Measurements from ENCODE around the gene CERS3.

Gene CERS3
- total RNA-seq = 0.39 to 1.3 reads per million in 2 experiments

DNA sequence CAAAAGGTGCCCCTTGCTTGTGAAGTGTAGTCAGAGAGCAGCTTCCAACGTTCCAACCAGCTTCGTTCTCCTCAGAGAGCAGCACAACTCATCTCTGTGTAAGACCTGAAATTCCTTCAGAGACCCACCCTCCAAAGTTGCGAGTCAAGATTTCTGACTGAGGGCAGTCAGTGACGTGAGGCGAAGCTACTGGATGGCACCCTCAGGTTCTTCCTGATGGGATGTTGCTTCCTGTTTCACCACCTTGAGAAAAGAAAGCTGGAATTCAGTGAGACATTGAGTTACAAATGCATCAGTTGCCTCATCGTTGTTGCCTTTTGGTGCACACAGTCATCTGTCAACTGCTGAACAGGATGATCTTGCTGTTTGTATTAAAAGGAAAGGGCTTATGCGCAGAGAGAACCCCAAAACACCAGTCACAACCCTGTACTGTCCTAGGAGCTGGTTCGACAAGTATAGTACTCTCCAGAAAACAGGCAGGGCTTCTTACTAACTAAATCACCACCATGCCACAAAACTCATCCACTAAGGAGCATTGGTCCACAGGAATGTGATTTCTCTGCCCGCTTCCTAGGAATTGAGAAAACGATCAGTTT is at the start of gene CERS3:
Gene CERS3 (minus strand): TSS at position 118 of the 596 bp plus-strand sequence. CDS start 27,101 bp downstream, outside the sequence.
- no peak for DNase-seq (ENCODE audit: low read depth)

DNA sequence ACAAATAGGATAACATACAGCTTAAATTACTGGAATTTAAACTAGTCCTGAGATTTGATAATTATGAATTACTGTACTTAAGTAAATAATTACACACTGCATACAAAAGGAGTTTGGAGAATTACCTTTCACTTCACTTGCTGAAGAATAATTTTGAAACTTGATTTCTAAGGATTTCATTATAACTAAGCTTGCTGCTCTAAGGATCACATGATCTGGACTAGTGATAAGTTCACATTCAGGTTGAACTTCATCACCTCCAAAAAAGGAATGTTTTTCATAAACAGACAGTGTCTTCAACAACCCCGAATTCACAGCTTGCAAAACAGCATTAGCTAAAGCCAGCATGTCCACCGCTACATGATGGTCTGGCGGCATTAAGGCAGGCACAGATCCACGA is 44.8 kb upstream of the CERS3 start:
- DNase-seq (ENCODE audit: low read depth) = no peak

DNA sequence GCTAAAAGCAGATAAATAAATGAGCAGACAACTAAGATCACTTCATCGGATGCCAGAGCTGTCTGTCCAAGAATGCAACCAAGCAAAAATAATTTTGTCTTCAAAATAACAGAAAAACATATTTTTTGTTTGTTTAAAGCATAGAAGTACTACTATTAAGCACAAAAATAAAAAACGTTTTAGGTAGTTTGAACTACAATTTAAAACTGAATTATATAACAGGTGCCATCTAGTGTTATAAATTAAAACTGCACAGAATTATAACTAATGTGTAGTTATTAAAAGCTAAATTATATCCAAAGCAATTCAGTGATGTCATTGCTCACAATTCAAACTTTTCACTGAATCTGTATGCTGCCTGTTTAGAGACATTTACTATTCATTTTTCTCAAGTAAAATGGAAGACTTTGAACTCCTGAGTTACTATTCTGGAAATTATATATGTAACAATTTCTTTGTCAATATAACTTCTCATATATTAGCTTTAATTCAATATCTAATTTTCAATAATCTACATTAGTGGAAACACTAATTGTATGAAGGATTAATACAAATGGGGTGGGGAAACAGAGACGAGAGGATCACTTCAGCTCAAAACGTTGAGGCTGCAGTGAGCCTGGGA is 43.7 kb upstream of the CERS3 start:
- DNase-seq (ENCODE audit: low read depth) = no peak

GRCh38 chr15:100571592-100572167 is 42.9 kb upstream of the CERS3 start:
- DNase-seq (ENCODE audit: low read depth) = no peak

DNA sequence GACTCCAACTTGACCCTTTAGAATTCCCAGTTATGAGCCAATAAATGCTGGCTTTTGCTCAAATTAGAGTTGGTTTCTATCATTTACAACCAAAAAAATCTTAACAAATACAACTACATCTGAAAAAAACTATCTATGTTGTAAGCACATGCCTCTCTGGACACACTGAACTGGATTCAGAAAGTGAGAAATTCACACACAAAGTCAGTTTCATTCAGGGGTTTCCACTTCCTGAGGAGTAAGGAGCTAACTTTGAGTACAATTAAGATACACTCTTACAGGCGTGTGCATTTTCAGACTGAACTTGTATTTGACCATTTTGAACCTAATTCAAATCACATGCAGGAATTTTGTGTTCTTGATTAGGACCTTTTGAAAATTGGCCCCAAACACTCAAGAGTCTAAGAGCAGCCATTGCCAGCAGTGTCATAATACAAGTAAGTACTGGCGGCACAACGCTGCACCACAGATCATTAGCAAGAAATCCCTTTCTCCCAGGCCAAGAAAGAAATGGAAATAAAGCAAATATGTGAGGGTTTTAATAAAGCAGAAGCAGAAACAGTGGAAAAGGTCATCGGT is 42.1 kb upstream of the CERS3 start:
- no peak for DNase-seq (ENCODE audit: low read depth)

DNA sequence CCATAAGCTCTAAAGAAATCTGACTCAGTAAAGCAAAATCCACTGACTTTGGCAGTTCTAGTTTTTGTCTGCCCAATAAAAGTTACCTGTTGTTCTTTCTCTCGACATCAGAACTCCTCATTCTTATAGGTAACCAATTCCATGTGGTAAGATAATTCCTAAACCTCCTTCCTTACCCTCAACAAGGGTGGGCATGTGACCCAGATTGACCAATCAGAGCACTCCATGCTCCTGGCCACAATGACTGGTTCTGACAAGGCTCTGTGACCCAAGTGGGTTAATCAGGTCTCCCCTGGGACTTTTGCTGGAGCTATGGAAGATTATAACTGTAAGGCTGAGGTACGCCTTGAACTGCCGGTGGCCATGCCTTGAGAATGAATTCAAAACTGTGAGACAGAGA is 41.5 kb upstream of the CERS3 start:
- no peak for DNase-seq (ENCODE audit: low read depth)

DNA sequence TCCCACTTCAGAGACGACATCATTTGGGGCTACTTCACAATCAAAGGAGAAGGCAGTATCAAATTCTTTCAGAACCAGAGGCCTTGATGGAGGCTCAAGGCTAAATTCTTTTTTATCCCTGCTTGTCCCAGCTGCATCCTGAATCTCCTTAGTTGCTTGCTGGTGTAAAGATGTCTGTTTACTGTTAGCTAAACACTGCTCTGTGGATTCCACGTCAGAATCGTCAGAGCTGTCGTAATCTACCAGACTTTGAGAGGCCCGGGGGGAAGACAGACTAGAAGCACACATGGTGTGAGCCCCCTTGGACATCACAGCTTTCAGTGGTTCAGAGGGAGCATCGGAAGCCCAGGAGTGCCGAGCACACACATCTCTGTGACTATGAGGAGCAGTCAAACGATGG is 40.6 kb upstream of the CERS3 start:
- no peak for DNase-seq (ENCODE audit: low read depth)

DNA sequence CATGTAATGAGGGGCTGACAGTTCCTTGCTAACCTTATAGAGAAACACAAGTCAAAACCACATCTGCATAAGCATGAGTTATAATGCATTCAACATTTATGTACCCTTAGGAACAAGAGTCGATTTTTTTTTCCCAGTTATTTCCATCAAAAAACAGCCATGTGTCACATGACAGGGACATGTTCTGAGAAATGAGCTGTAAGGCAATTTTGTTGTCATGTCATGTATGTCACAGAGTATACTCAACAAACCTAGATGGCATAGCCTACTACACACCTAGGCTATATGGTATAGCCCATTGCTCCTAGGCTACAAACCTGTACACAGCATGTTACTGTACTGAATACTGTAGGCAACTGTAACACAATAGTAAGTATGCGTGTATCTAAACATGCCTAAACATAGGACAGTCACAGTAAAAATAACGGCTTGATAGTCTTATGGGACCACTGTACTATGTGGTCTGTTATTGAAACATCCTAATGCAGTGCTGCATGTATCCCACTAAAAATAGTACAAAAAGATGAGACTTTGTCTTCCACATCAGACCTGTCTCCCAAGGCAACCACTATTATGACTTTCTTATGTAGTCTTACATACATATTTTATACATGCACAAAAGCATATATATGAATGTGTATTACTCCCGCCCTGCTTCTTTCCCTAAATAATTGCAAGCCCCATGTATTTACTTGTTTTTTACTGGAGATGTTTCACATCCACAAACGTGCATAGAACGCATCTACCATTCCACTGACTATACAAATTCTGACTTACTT is 38.3 kb upstream of the CERS3 start:
- DNase-seq (ENCODE audit: low read depth) = no peak

DNA sequence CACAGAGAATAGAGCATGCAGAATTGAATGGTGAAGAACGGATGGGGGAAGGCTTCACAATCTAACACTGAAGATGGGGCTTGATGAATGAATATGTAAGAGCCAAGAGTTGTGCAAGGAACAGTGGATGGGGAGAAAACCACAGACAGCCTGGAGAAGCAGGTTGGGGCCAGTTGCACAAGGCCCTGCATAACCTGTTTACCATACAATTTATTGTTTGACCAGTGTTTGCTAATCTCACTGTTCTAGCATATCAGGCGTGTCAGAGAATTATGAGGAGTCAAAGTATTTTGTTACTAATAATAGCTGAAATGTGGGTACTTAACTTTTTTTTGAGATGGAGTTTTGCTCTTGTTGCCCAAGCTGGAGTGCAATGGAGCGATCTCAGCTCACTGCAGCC is 36.8 kb upstream of the CERS3 start:
- DNase-seq (ENCODE audit: low read depth) = no peak

DNA sequence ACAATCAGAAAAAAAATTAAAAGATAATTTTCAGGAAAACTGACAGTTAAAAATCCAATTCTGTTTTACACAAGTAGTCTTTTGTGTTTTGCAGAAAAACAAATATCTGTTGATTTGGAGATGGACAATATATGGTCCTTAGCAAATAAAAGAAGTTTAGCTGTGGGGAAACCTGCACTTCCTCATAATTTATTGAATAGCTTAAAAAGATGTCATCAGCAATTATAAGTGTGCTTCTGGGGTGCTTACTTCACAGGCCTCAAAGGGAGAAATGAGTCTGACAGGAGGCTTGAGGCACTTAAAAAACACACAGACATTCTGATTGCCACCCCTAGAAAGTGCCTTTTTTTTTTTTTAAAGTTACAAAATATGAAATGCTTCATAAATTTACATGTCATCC is 31.6 kb upstream of the CERS3 start:
- DNase-seq (ENCODE audit: low read depth) = no peak

DNA sequence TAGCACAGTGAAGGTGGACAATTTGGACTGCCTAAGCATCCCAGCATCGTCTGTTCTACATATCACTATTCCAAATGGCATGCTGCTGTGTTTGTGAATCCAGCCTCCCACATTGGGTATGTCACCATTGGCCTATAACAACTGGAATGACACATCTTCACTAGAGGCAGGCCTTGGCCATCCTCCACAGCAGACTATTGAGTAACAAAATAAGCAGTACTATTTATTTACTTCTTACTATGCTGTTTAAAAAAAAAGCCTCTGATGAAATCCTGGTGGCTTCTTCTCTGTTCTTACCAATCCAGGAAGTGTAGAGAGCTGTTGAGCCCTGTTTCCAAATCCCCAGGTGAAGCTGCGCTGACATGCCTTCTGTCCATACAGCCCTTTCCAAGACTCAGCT is 30.6 kb upstream of the CERS3 start:
- no peak for DNase-seq (ENCODE audit: low read depth)

DNA sequence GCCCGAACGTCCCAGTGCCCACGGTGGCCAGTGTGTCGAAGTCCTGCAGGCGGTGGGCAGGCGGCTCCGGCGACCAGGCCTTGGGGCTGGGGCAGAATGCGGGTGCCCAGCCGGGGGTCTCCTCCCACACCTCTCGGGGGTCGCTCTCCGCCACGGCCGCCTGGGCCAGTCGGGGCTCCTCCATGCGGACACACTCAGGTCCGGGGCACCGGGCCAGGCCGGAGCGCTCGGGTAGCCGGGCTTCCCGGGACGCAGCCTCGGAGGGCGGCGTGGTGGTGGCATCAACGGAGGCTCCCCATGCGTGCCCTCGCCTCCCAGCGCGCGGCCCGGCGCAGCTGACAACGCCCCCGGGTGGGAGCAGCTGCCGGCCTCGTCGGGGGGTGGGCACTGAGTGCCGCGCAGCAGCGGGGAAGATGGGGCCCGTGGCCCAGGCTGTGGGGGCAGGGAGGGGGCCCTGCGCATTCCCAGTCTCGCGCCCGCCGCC is 30.1 kb upstream of the CERS3 start:
- no peak for DNase-seq (ENCODE audit: low read depth)

DNA sequence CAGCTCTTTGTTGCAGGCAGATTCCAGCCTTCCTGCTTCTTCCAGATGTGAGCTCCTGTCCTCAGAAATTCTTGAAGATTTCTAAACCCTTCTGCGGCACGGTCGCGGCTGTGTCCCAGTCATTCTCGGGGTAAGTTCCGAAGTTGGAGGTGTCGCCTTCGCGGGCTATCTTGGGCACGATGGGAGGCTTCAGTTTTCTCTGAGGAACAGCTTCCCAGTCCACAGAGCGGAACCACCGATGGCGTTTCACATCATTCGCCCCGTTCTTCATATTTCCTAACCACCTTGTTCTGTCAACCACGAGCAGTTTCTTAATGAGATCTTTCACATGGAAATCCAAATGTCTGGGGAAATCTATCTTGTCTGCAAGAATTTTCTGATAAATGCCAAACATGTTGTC is 24.7 kb upstream of the CERS3 start:
- no peak for DNase-seq (ENCODE audit: low read depth)

DNA sequence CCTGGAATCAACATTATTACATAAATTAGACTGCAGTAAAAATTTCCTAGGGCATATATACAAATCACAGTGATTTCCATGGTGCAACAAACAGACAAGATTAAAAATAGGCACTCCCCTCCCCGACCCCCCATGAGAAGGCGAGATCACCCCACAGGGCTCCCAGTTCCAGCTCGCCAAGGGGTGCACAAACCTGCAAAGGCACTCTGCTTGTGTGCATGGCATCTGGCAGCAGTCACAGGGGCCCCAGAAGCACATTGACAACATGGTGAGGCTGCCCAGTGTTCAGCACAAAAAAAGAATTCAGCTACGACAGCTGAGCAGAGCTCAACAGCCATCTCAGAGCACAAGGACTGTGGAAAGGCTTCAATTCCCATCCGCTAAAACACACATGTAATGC is 19.2 kb upstream of the CERS3 start:
- no peak for DNase-seq (ENCODE audit: low read depth)

DNA sequence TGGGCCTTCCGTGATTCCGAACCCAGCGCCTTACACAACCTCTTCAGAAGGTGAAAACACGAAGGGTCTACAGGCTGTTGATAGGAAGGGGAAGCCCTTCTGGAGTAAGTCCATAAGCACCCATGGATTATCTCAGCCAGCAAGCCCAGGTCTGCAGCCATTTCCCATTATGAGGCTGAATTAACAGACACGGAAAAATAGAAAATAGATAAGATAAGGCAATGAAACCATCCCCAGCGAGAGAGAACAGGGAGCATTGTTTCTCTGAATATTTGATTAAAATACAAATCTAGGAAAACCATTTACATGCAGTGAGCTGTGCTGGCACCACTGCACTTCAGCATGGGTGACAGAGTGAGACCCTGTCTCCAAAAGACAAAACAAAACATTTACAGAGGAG is 16.2 kb upstream of the CERS3 start:
- DNase-seq (ENCODE audit: low read depth) = no peak

DNA sequence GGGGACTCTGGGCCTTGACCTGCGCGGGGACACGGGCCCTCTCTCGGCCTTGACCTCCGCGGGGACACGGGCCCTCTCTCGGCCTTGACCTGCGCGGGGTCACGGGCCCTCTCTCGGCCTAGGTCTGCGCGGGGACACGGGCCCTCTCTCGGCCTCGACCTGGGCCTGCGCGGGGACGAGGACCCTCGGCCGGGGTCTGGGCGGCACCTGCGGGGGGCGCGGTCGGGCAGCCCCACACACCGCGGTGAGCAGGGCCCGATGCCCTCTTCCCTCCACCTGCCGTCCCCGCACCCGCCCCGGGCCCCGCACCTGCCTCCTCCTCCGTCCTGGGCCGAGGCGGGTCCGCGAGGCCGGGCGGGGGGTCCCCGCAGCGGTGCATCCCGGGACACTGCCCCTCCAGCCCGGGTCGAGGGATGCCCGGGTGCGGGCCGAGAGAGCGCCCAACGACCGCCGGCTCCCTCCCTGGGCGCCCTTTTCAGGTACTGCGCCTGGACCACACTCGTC is 15.6 kb upstream of the CERS3 start:
- no peak for DNase-seq (ENCODE audit: low read depth)

- no peak for DNase-seq (ENCODE audit: low read depth)
Observed at GRCh38 chr15:100542290-100542689, 13.5 kb upstream of the CERS3 start.

- DNase-seq (ENCODE audit: low read depth) = no peak
Observed at GRCh38 chr15:100537331-100537730, 8.6 kb upstream of the CERS3 start.

GRCh38 chr15:100536733-100537132 is 8.0 kb upstream of the CERS3 start:
- DNase-seq (ENCODE audit: low read depth) = no peak

GRCh38 chr15:100533886-100534285 is 5.1 kb upstream of the CERS3 start:
- no peak for DNase-seq (ENCODE audit: low read depth)

- no peak for DNase-seq (ENCODE audit: low read depth)
Observed at GRCh38 chr15:100531823-100532327, 3.1 kb upstream of the CERS3 start.

DNA sequence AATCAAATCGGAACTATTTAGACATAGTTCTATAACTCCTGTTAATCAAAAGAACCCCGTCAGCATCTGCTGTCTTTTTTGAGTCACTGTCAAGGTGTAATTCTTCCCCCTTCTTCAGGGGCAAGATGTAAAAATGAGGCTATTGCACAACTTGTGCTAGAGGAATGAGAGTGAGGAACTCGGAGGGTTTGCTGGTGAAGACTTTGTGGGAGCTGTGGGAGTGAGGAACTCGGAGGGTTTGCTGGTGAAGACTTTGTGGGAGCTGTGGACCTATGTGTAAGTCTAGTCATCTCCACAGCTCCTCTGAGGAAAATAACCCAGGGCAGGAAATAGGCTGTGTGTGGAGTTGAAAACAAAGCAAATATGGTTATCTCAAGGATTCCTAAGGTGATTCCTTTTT is 2.5 kb upstream of the CERS3 start:
- DNase-seq (ENCODE audit: low read depth) = no peak
